Panc1 (cell line): ENCODE results near the gene MBTD1. TPM values are rescaled to one million over a fixed set of nuclear protein-coding genes. Genes with fewer than 3 reads are reported as not detected.

Experiments
- ATAC-seq: fragments of 200-7000 bp; cut with Tn5 transposase; 2 replicates; pipeline ENCODE4 v1.9.1; 2020; ENCODE audit warnings: mild to moderate bottlenecking, moderate library complexity
- BruUV-seq: library from RNA; stranded (reverse); fragments of 400-500 nt; replicated peaks from 2 replicates; lab custom pipeline; 2021; lab: Mats Ljungman, UMichigan
- CTCF ChIA-PET: fragments of 300-600 bp; sonication (Branson Sonifier 250); formaldehyde crosslinking; loops from one replicate; lab custom pipeline; 2022; ENCODE audit warnings: antibody characterized with exemption; lab: Charles Lee
- POLR2A ChIA-PET: fragments of 300-600 bp; sonication (Branson Sonifier 250); formaldehyde crosslinking; loops from one replicate; lab custom pipeline; 2022; ENCODE audit warnings: antibody characterized with exemption; lab: Charles Lee
- DNase-seq: peaks from one replicate; pipeline ENCODE4 v3.0.0-alpha.2; 2010; ENCODE audit warnings: low read depth, low spot score
- H3K27ac ChIP-seq: 2 replicates; pipeline ENCODE4 v1.5.1; 2011; ENCODE audit warnings: mild to moderate bottlenecking, low read length, inconsistent platforms
- H3K27me3 ChIP-seq: fragments of 200-500 bp; sonication (Bioruptor generic); 2 replicates; pipeline ENCODE4 v1.6.0; 2014; ENCODE audit warnings: low read length, inconsistent platforms; ENCODE audit not compliant: control insufficient read depth, insufficient read depth
- H3K36me3 ChIP-seq: fragments of 200-500 bp; sonication (Bioruptor generic); 2 replicates; pipeline ENCODE4 v1.5.1; 2014; ENCODE audit warnings: inconsistent platforms, mild to moderate bottlenecking, low read length, moderate library complexity; ENCODE audit not compliant: control insufficient read depth, insufficient read depth
- H3K4me1 ChIP-seq: 2 replicates; pipeline ENCODE4 v1.5.1; 2011; ENCODE audit warnings: inconsistent platforms, mild to moderate bottlenecking, low read length, moderate library complexity; ENCODE audit not compliant: control insufficient read depth, insufficient read depth
- H3K4me3 ChIP-seq, 2 experiments: 2 replicates each; pipeline ENCODE4 v1.5.1; 2011 to 2012; ENCODE audit warnings: low read depth in 2 of 2, low read length in 2 of 2, mild to moderate bottlenecking in 2 of 2, inconsistent platforms in 1 of 2, moderate library complexity in 1 of 2
- H3K9me3 ChIP-seq: fragments of 200-500 bp; sonication (Bioruptor generic); 2 replicates; pipeline ENCODE4 v1.5.1; 2014; ENCODE audit warnings: low read depth, mild to moderate bottlenecking, inconsistent platforms, low read length, moderate library complexity; ENCODE audit not compliant: control insufficient read depth, insufficient read depth
- POLR2AphosphoS5 ChIP-seq: IDR thresholded peaks from 2 replicates; pipeline ENCODE4 v1.6.1; 2012; ENCODE audit warnings: mild to moderate bottlenecking, low read depth, low read length, moderate library complexity
- SIN3A ChIP-seq: IDR thresholded peaks from 2 replicates; pipeline ENCODE4 v1.6.1; 2012; ENCODE audit warnings: low read depth, mild to moderate bottlenecking, low read length, moderate library complexity, borderline replicate concordance; ENCODE audit not compliant: insufficient read depth
- TCF7L2 ChIP-seq: IDR thresholded peaks from 2 replicates; pipeline ENCODE4 v1.6.1; 2011; ENCODE audit warnings: mild to moderate bottlenecking, low read depth, low read length, inconsistent platforms
- in situ Hi-C: cut with HindIII; loops from 2 replicates; pipeline ENCODE4 v1.10.0; 2016; ENCODE audit warnings: low sequenced_read_pairs, low pct_unique_long_range_greater_than_20kb
- intact Hi-C: fragments of 100-400 bp; cut with micrococcal nuclease; formaldehyde crosslinking; loops from one replicate; pipeline ENCODE4 v1.10.0; 2022; ENCODE audit not compliant: unreplicated experiment
- total RNA-seq: library from RNA; stranded (reverse); gene quantifications from one replicate; pipeline ENCODE4 v1.2.1, GENCODE V29; 2021; ENCODE audit not compliant: unreplicated experiment
- TF ChIP-seq, protein P1 (sequence below), 2 experiments: IDR thresholded peaks; 2 replicates each; pipeline ENCODE4 v1.6.1; 2011 to 2012; ENCODE audit warnings: low read depth in 2 of 2, control low read depth in 1 of 2, low read length in 1 of 2, mild to moderate bottlenecking in 1 of 2, moderate library complexity in 1 of 2; ENCODE audit not compliant: insufficient read depth in 1 of 2
- TF ChIP-seq, protein P2 (sequence below): fragments of 450-650 bp; IDR thresholded peaks from 2 replicates; pipeline ENCODE4 v1.5.1; 2017; ENCODE audit warnings: mild to moderate bottlenecking

The MBTD1 gene
- total RNA-seq, 1 experiment from 2014 or later, result 16.6 TPM

DNA sequence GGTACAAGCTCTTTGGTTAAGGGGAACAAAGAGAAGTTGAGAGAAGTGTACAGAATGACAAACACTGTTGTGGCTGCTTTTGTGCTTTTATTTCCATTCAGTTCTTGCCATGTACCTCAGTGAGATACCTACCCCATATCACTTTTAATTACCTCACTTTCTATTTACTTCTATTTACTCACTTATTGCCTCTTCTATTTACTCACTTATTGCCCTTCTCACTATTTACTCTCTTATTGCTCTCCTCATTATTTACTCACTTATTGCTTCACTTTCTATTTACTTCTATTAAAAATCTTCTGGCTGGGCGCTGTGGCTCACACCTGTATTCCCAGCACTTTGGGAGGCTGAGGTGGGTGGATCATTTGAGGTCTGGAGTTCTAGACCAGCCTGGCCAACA is 41.9 kb downstream of the MBTD1 start:
- TF ChIP-seq TCF7L2, result no peak
- TF ChIP-seq, protein P1, sequence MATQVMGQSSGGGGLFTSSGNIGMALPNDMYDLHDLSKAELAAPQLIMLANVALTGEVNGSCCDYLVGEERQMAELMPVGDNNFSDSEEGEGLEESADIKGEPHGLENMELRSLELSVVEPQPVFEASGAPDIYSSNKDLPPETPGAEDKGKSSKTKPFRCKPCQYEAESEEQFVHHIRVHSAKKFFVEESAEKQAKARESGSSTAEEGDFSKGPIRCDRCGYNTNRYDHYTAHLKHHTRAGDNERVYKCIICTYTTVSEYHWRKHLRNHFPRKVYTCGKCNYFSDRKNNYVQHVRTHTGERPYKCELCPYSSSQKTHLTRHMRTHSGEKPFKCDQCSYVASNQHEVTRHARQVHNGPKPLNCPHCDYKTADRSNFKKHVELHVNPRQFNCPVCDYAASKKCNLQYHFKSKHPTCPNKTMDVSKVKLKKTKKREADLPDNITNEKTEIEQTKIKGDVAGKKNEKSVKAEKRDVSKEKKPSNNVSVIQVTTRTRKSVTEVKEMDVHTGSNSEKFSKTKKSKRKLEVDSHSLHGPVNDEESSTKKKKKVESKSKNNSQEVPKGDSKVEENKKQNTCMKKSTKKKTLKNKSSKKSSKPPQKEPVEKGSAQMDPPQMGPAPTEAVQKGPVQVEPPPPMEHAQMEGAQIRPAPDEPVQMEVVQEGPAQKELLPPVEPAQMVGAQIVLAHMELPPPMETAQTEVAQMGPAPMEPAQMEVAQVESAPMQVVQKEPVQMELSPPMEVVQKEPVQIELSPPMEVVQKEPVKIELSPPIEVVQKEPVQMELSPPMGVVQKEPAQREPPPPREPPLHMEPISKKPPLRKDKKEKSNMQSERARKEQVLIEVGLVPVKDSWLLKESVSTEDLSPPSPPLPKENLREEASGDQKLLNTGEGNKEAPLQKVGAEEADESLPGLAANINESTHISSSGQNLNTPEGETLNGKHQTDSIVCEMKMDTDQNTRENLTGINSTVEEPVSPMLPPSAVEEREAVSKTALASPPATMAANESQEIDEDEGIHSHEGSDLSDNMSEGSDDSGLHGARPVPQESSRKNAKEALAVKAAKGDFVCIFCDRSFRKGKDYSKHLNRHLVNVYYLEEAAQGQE (IDR thresholded peaks at IDR 0.05; ENCODE audit: insufficient read depth in 1 of 2, low read depth in 2 of 2, low read length in 1 of 2), result no peak
- TF ChIP-seq SIN3A, result no peak
- TF ChIP-seq, protein P2, sequence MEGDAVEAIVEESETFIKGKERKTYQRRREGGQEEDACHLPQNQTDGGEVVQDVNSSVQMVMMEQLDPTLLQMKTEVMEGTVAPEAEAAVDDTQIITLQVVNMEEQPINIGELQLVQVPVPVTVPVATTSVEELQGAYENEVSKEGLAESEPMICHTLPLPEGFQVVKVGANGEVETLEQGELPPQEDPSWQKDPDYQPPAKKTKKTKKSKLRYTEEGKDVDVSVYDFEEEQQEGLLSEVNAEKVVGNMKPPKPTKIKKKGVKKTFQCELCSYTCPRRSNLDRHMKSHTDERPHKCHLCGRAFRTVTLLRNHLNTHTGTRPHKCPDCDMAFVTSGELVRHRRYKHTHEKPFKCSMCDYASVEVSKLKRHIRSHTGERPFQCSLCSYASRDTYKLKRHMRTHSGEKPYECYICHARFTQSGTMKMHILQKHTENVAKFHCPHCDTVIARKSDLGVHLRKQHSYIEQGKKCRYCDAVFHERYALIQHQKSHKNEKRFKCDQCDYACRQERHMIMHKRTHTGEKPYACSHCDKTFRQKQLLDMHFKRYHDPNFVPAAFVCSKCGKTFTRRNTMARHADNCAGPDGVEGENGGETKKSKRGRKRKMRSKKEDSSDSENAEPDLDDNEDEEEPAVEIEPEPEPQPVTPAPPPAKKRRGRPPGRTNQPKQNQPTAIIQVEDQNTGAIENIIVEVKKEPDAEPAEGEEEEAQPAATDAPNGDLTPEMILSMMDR, result no peak
- TF ChIP-seq POLR2AphosphoS5, result no peak
- in situ Hi-C loops, result no loop called here
- CTCF ChIA-PET, result no interaction called here
- H3K27ac ChIP-seq, result no peak overlapping the region
- H3K4me3 ChIP-seq, result no peak overlapping the region
- intact Hi-C loops, result no loop called here
- no peaks in the 10 kb centered on the region for H3K4me1 ChIP-seq
- no peak for DNase-seq
- ATAC-seq, result no peak
- no TSS peak for BruUV-seq
- no peaks in the 10 kb centered on the region for H3K27me3 ChIP-seq
- no peaks in the 10 kb centered on the region for H3K9me3 ChIP-seq
- POLR2A ChIA-PET, result no interaction called here
- H3K36me3 ChIP-seq, result peaks cover 36% of the 10 kb centered on the region

DNA sequence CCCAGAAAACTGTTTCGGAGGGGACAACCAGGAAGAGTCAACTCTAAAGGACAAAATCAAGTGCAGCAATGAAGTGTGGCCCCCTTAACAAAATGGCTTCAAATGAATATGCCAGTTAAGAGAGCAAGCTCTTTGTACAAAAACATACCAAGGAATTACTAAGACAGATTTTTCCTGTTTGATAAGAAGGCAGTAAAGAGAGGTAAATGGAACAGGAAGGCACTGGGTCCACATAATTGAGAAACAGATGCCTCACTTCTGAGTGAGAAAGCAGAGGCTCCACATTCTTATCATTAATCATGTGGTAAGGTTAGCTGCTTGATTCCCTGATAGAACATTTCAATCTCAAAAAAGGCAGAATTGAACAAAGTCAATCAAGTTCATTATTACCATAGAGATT is 44.9 kb downstream of the MBTD1 start:
- intact Hi-C loops, result no loop called here
- Histone ChIP-seq H3K4me1 (no peaks in the 10 kb centered on the region), H3K9me3 (no peaks in the 10 kb centered on the region), H3K36me3 (peaks cover 27% of the 10 kb centered on the region), H3K27me3 (no peaks in the 10 kb centered on the region), H3K27ac (no peak overlapping the region), H3K4me3 (no peak overlapping the region)
- CTCF ChIA-PET, result interaction anchor here (0.6 kb wide), 1 partner anchor 49 kb away, joined by 3 read pairs; no protein-coding TSS in a partner anchor
- DNase-seq, result no peak
- POLR2A ChIA-PET, result no interaction called here
- no peak for ATAC-seq
- BruUV-seq, result no TSS peak
- TF ChIP-seq TCF7L2 (no peak), SIN3A (no peak), POLR2AphosphoS5 (no peak)
- TF ChIP-seq, protein P2, result no peak
- TF ChIP-seq, protein P1 (IDR thresholded peaks at IDR 0.05; ENCODE audit: insufficient read depth in 1 of 2, low read depth in 2 of 2, low read length in 1 of 2), result no peak
- in situ Hi-C loops, result no loop called here
